GM12873 (cell line): ENCODE measurements around the gene SLC44A4.

Source experiments
- CTCF ChIP-seq: IDR thresholded peaks from 2 replicates; pipeline ENCODE4 v1.5.1; 2012; ENCODE audit warnings: low read depth, mild to moderate bottlenecking, moderate library complexity, low read length, control low read depth; ENCODE audit not compliant: insufficient read depth; ENCODE audit errors: missing control alignments

Gene SLC44A4

GRCh38 chr6:31815025-31815838 lies 63.6 kb downstream of the SLC44A4 start, which contains the start of the genes HSPA1A and HSPA1L:
Gene HSPA1A (plus strand): TSS chr6:31815543. CDS start chr6:31815757, 214 bp downstream.
Gene HSPA1L (minus strand): TSS chr6:31815283. CDS start chr6:31811972, 3,311 bp downstream.
- TF ChIP-seq CTCF, result no peak

- no peak for TF ChIP-seq CTCF
These were observed 64.1 kb downstream of the SLC44A4 start for GRCh38 chr6:31814677-31815024.

GRCh38 chr6:31813465-31813849 lies 65.3 kb downstream of the SLC44A4 start:
- TF ChIP-seq CTCF, result no peak
